Stimulated activated CD4-positive, alpha-beta T cell treated with anti-CD3 and anti-CD28 coated beads, TNF-alpha, amount 100 ng/mL, for 24 hours (primary cell): ENCODE measurements around the gene SCGB2B2.
"Not testable (repeated sequence)": the region's sequence is repeated elsewhere in the genome, so short reads cannot be mapped to it uniquely, and the experiment has no call there.

ENCODE experiments used
- DNase-seq, 3 experiments: peaks; one replicate each; pipeline ENCODE4 v3.0.0-alpha.2; 2020; ENCODE audit warnings: low read depth in 3 of 3

SCGB2B2 gene

GRCh38 chr19:34668690-34669089, 8.3 kb downstream of the SCGB2B2 start:
- DNase-seq, result not testable (repeated sequence)

- DNase-seq, result not testable (repeated sequence)
Observed at GRCh38 chr19:34668077-34668689, 8.8 kb downstream of the SCGB2B2 start.

- no peak for DNase-seq
Observed at GRCh38 chr19:34667349-34668076, 9.4 kb downstream of the SCGB2B2 start.

GRCh38 chr19:34666958-34667265, 10.0 kb downstream of the SCGB2B2 start:
- DNase-seq, result no peak

- DNase-seq, result no peak
Observed at GRCh38 chr19:34666200-34666957, 10.6 kb downstream of the SCGB2B2 start.

- DNase-seq, result not testable (repeated sequence)
Observed at GRCh38 chr19:34665275-34665674, 11.7 kb downstream of the SCGB2B2 start.

GRCh38 chr19:34664870-34665269, 12.1 kb downstream of the SCGB2B2 start:
- DNase-seq, result no peak

- no peak for DNase-seq
Observed at GRCh38 chr19:34664168-34664567, 12.8 kb downstream of the SCGB2B2 start.

- DNase-seq, result peak in 2 of 3 experiments; percentile 19 to 25
Observed at GRCh38 chr19:34662919-34663318, 14.0 kb downstream of the SCGB2B2 start.

GRCh38 chr19:34661357-34661756, 15.6 kb downstream of the SCGB2B2 start:
- no peak for DNase-seq

- DNase-seq, result no peak
Observed at GRCh38 chr19:34655651-34656050, 21.3 kb downstream of the SCGB2B2 start.

GRCh38 chr19:34654796-34655195, 22.2 kb downstream of the SCGB2B2 start:
- DNase-seq, result no peak

GRCh38 chr19:34651747-34652146, 25.2 kb downstream of the SCGB2B2 start:
- no peak for DNase-seq

- DNase-seq, result no peak
Observed at GRCh38 chr19:34649886-34650543, 26.9 kb downstream of the SCGB2B2 start.

- DNase-seq, result no peak
Observed at GRCh38 chr19:34645551-34645950, 31.4 kb downstream of the SCGB2B2 start.

- DNase-seq, result no peak
Observed at GRCh38 chr19:34644991-34645461, 31.9 kb downstream of the SCGB2B2 start.

GRCh38 chr19:34642241-34642640, 34.7 kb downstream of the SCGB2B2 start:
- DNase-seq, result no peak

- peak; percentile 44 to 53 (median 48) for DNase-seq
Observed at GRCh38 chr19:34639491-34640085, 37.4 kb downstream of the SCGB2B2 start.

- no peak for DNase-seq
Observed at GRCh38 chr19:34633802-34634201, 43.2 kb downstream of the SCGB2B2 start.
